ENCODE data around the gene VIL1. TPM values are rescaled to one million over a fixed set of nuclear protein-coding genes. Genes with fewer than 3 reads are reported as not detected.

Gene VIL1
- total and polyA plus RNA-seq, 2 of the 13 experiments (the other 11 are each of a cell fraction or from before 2014, with no cell fraction given) = 287 to 301 TPM

GRCh38 chr2:218398437-218399390 is 20.2 kb upstream of the VIL1 start (continued):
- TF ChIP-seq NCOR1 (IDR thresholded peaks at IDR 0.05; ENCODE audit: borderline replicate concordance, low read length) (no peak), ZNF563 (CRISPR knock-in tag; IDR thresholded peaks at IDR 0.05) (peak; percentile 41), ZNF296 (CRISPR knock-in tag; conservative IDR thresholded peaks at IDR 0.05) (0 out of 2 replicates have a peak, but pooled peaks have one; percentile 39), BATF2 (CRISPR knock-in tag; IDR thresholded peaks at IDR 0.05) (no peak; the same call in 1 of the 2 replicates), ZNF572 (CRISPR knock-in tag; IDR thresholded peaks at IDR 0.05) (peak; percentile 23; the same call in 1 of the 2 replicates), HOXA9 (CRISPR knock-in tag; IDR thresholded peaks at IDR 0.05; ENCODE audit: borderline replicate concordance) (0 out of 2 replicates have a peak, but pooled peaks have one; percentile 47), ZBTB8A (CRISPR knock-in tag; IDR thresholded peaks at IDR 0.05; ENCODE audit: borderline replicate concordance, low read depth) (peak; percentile 9; the same call in 1 of the 2 replicates), KLF6 (CRISPR knock-in tag; IDR thresholded peaks at IDR 0.05) (no peak), GATA4 (IDR thresholded peaks at IDR 0.05; ENCODE audit: borderline replicate concordance, low read depth) (no peak; the same call in 1 of the 2 replicates), NFE2 (CRISPR knock-in tag; IDR thresholded peaks at IDR 0.05) (no peak), ZNF557 (CRISPR knock-in tag; IDR thresholded peaks at IDR 0.05) (no peak), ZFAT (CRISPR knock-in tag; conservative IDR thresholded peaks at IDR 0.05) (no peak; the same call in 1 of the 2 replicates), RAD51 (IDR thresholded peaks at IDR 0.05; ENCODE audit: borderline replicate concordance) (no peak), ZNF335 (CRISPR knock-in tag; IDR thresholded peaks at IDR 0.05) (no peak), ZBTB7A (CRISPR knock-in tag; IDR thresholded peaks at IDR 0.05) (no peak)
- TF ChIP-seq, protein P1, sequence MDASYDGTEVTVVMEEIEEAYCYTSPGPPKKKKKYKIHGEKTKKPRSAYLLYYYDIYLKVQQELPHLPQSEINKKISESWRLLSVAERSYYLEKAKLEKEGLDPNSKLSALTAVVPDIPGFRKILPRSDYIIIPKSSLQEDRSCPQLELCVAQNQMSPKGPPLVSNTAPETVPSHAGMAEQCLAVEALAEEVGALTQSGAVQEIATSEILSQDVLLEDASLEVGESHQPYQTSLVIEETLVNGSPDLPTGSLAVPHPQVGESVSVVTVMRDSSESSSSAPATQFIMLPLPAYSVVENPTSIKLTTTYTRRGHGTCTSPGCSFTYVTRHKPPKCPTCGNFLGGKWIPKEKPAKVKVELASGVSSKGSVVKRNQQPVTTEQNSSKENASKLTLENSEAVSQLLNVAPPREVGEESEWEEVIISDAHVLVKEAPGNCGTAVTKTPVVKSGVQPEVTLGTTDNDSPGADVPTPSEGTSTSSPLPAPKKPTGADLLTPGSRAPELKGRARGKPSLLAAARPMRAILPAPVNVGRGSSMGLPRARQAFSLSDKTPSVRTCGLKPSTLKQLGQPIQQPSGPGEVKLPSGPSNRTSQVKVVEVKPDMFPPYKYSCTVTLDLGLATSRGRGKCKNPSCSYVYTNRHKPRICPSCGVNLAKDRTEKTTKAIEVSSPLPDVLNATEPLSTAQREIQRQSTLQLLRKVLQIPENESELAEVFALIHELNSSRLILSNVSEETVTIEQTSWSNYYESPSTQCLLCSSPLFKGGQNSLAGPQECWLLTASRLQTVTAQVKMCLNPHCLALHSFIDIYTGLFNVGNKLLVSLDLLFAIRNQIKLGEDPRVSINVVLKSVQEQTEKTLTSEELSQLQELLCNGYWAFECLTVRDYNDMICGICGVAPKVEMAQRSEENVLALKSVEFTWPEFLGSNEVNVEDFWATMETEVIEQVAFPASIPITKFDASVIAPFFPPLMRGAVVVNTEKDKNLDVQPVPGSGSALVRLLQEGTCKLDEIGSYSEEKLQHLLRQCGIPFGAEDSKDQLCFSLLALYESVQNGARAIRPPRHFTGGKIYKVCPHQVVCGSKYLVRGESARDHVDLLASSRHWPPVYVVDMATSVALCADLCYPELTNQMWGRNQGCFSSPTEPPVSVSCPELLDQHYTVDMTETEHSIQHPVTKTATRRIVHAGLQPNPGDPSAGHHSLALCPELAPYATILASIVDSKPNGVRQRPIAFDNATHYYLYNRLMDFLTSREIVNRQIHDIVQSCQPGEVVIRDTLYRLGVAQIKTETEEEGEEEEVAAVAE (CRISPR knock-in tag; IDR thresholded peaks at IDR 0.05; ENCODE audit: borderline replicate concordance) = no peak
- TF ChIP-seq, protein P2, sequence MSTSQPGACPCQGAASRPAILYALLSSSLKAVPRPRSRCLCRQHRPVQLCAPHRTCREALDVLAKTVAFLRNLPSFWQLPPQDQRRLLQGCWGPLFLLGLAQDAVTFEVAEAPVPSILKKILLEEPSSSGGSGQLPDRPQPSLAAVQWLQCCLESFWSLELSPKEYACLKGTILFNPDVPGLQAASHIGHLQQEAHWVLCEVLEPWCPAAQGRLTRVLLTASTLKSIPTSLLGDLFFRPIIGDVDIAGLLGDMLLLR (CRISPR knock-in tag; IDR thresholded peaks at IDR 0.05) = no peak; the same call in 1 of the 2 replicates
- TF ChIP-seq, protein P3, sequence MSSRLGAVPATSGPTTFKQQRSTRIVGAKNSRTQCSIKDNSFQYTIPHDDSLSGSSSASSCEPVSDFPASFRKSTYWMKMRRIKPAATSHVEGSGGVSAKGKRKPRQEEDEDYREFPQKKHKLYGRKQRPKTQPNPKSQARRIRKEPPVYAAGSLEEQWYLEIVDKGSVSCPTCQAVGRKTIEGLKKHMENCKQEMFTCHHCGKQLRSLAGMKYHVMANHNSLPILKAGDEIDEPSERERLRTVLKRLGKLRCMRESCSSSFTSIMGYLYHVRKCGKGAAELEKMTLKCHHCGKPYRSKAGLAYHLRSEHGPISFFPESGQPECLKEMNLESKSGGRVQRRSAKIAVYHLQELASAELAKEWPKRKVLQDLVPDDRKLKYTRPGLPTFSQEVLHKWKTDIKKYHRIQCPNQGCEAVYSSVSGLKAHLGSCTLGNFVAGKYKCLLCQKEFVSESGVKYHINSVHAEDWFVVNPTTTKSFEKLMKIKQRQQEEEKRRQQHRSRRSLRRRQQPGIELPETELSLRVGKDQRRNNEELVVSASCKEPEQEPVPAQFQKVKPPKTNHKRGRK (CRISPR knock-in tag; IDR thresholded peaks at IDR 0.05) = no peak

All from HepG2 (cell line).